ENCODE measurements around the gene PP2D1.
"Not testable (repeated sequence)": the region's sequence is repeated elsewhere in the genome, so short reads cannot be mapped to it uniquely, and the experiment has no call there.

PP2D1 gene

DNA sequence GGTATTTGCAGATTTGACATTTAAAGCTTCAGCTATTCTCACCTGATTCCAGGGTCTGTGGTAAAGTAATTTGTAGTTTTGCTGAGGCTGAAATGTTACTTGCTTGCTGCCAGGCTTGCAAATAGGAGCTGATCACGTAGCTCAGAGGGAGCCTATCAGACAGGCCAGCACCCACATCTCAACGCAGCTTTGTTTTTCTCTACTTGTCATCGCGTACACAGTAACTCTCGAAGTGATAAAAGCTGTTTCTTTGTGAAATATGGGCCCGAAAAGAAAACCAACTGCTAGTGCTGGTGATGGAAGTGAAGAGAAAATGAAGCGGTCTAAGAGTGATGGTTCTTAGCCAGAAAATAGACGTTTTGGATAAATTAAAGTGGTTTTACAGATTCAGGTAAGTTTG lies 41.7 kb downstream of the PP2D1 start:
- in situ Hi-C loops (cut with HindIII; ENCODE audit: low sequenced_read_pairs), result no loop called here
- TF ChIP-seq, protein P1, sequence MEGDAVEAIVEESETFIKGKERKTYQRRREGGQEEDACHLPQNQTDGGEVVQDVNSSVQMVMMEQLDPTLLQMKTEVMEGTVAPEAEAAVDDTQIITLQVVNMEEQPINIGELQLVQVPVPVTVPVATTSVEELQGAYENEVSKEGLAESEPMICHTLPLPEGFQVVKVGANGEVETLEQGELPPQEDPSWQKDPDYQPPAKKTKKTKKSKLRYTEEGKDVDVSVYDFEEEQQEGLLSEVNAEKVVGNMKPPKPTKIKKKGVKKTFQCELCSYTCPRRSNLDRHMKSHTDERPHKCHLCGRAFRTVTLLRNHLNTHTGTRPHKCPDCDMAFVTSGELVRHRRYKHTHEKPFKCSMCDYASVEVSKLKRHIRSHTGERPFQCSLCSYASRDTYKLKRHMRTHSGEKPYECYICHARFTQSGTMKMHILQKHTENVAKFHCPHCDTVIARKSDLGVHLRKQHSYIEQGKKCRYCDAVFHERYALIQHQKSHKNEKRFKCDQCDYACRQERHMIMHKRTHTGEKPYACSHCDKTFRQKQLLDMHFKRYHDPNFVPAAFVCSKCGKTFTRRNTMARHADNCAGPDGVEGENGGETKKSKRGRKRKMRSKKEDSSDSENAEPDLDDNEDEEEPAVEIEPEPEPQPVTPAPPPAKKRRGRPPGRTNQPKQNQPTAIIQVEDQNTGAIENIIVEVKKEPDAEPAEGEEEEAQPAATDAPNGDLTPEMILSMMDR (IDR thresholded peaks at IDR 0.05; ENCODE audit: low read depth, low read length, missing control alignments), result no peak
- no peak overlapping the region for H3K4me3 ChIP-seq (ENCODE audit: low read depth, low read length)
- DNase-seq (ENCODE audit: low read depth), result no peak

GRCh38 chr3:19967812-19968211 lies 44.3 kb downstream of the PP2D1 start:
- DNase-seq (ENCODE audit: low read depth), result no peak
- TF ChIP-seq, protein P1 (IDR thresholded peaks at IDR 0.05; ENCODE audit: low read depth, low read length, missing control alignments), result no peak
- no peak overlapping the region for H3K4me3 ChIP-seq (ENCODE audit: low read depth, low read length)
- in situ Hi-C loops (cut with HindIII; ENCODE audit: low sequenced_read_pairs), result no loop called here

GRCh38 chr3:19967208-19967607 lies 44.9 kb downstream of the PP2D1 start:
- TF ChIP-seq, protein P1 (IDR thresholded peaks at IDR 0.05; ENCODE audit: low read depth, low read length, missing control alignments), result no peak
- no peak overlapping the region for H3K4me3 ChIP-seq (ENCODE audit: low read depth, low read length)
- no peak for DNase-seq (ENCODE audit: low read depth)
- in situ Hi-C loops (cut with HindIII; ENCODE audit: low sequenced_read_pairs), result no loop called here

DNA sequence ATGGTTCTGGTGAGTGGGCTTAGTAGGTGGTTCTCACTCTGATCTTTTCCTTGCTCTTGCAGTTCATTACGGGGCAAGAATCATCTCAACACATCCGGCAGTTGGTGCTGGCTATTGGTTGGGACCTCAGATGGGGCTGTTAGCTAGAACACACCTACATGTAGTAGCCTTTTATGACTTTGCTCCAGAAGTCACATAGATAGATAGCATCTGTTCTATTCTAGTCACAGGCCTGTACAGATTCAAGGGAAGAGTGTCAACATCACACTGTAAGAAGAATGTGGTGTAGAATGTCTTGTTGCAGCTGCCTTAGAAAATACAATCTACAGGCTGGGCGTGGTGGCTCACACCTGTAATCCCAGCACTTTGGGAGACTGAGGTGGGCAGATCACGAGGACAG lies 50.1 kb downstream of the PP2D1 start:
- H3K4me3 ChIP-seq (ENCODE audit: low read depth, low read length), result no peak overlapping the region

GRCh38 chr3:19960696-19961095 lies 51.4 kb downstream of the PP2D1 start:
- in situ Hi-C loops (cut with HindIII; ENCODE audit: low sequenced_read_pairs), result no loop called here
- H3K4me3 ChIP-seq (ENCODE audit: low read depth, low read length), result no peak overlapping the region
- TF ChIP-seq, protein P1 (IDR thresholded peaks at IDR 0.05; ENCODE audit: low read depth, low read length, missing control alignments), result no peak
- no peak for DNase-seq (ENCODE audit: low read depth)

More for the DNA sequence above, 50.1 kb downstream of the PP2D1 start:
- TF ChIP-seq, protein P1 (IDR thresholded peaks at IDR 0.05; ENCODE audit: low read depth, low read length, missing control alignments), result no peak
- in situ Hi-C loops (cut with HindIII; ENCODE audit: low sequenced_read_pairs), result no loop called here
- no peak for DNase-seq (ENCODE audit: low read depth)

DNA sequence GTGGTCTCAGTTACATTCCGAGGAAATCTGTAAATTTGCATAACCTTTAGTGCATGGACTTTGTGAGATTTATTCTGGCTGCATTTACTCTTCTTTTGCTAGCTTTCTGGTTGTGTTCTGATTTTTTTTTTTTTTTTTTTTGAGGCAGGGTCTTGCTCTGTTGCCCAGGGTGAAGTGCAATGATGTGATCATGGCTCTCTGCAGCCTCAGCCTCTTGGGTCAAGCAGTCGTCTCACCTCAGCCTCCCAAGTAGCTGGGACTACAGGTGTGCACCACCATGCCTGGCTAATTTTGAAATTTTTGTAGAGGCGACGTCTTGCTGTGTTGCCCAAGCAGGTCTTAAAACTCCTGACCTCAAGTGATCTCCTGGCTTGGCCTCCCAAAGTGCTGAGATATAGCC lies 52.6 kb downstream of the PP2D1 start:
- DNase-seq (ENCODE audit: low read depth), result no peak
- in situ Hi-C loops (cut with HindIII; ENCODE audit: low sequenced_read_pairs), result no loop called here
- TF ChIP-seq, protein P1 (IDR thresholded peaks at IDR 0.05; ENCODE audit: low read depth, low read length, missing control alignments), result no peak
- no peak overlapping the region for H3K4me3 ChIP-seq (ENCODE audit: low read depth, low read length)

DNA sequence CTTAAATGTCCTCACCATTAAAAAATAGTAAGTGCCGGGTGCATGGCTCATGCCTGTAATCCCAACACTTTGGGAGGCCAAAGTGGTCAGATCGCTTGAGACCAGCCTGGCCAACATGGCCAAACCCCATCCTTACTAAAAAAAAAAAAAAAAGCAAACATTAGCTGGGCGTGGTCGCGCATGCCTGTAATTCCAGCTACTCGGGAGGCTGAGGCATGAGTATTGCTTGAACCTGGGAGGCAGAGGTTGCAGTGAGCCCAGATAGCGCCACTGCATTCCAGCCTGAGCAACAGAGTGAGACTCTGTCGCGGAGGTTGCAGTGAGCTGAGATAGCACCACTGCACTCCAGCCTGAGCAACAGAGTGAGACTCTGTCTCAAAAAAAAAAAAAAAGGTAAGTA lies 54.7 kb downstream of the PP2D1 start:
- in situ Hi-C loops (cut with HindIII; ENCODE audit: low sequenced_read_pairs); H3K4me3 ChIP-seq (ENCODE audit: low read depth, low read length); DNase-seq (ENCODE audit: low read depth): not testable (repeated sequence)

Measured in astrocyte of the cerebellum (primary cell).